Activated CD4-positive, CD25-positive, alpha-beta regulatory T cell treated with anti-CD3 and anti-CD28 coated beads, Interleukin-2, amount 50 U/mL, for 16 hours (primary cell): ENCODE measurements around the gene MAPKBP1.

Source experiments
- DNase-seq: peaks from one replicate; pipeline ENCODE4 v3.0.0-alpha.2; 2020; ENCODE audit warnings: low read depth, low spot score

MAPKBP1 gene

GRCh38 chr15:41868321-41868720 is 94.0 kb downstream of the MAPKBP1 start:
- no peak for DNase-seq

GRCh38 chr15:41869770-41870688 is 95.7 kb downstream of the MAPKBP1 start:
- no peak for DNase-seq

GRCh38 chr15:41870689-41871081 is 96.4 kb downstream of the MAPKBP1 start:
- DNase-seq = peak; percentile 19

- no peak for DNase-seq
These were observed 97.1 kb downstream of the MAPKBP1 start for GRCh38 chr15:41871175-41871905.

- no peak for DNase-seq
These were observed 98.0 kb downstream of the MAPKBP1 start for GRCh38 chr15:41872166-41872747.

- DNase-seq = no peak
These were observed 99.4 kb downstream of the MAPKBP1 start for GRCh38 chr15:41873711-41874110.

GRCh38 chr15:41874736-41875135 is 100.5 kb downstream of the MAPKBP1 start:
- DNase-seq = no peak

DNA sequence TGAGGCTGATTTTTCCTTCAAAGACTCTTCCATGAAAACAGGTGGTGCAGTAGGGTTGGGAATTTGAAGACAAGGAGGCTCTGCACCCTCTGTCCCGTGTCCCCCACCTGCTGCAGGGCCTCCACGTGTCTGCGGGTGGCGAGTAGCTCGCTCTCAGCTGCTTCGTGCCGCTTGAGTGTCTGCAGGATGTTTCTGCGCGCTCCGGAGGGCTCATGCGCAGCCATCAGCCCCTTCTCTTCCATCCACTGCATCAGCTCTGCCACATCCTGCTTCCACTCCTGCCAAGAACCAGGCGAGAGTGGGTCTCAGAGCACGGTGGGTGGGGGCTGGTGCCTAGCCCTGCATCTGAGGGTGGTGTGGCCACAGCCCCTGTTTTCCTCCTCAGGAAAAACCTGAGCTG is 101.7 kb downstream of the MAPKBP1 start:
- DNase-seq = no peak

GRCh38 chr15:41876689-41877088 is 102.4 kb downstream of the MAPKBP1 start:
- DNase-seq = no peak
